ENCODE data around the gene PEX14. TPM values are rescaled to one million over a fixed set of nuclear protein-coding genes. Genes with fewer than 3 reads are reported as not detected.

Gene PEX14
- total and polyA plus RNA-seq, 4 donors, result 9.5 to 26.9 (median 19.7) TPM

GRCh38 chr1:10679496-10680220 is 204.9 kb downstream of the PEX14 start:
- Histone ChIP-seq H3K4me1 (ENCODE audit: control insufficient read depth, insufficient read depth, low read length) (peaks cover 79% of the 10 kb centered on the region), H3K9me3 (ENCODE audit: control insufficient read depth, insufficient read depth, low read length) (no peaks in the 10 kb centered on the region), H3K27ac (ENCODE audit: low read depth, low read length) (no peak overlapping the region), H3K36me3 (ENCODE audit: control insufficient read depth, insufficient read depth, low read length) (peaks cover 5% of the 10 kb centered on the region), H3K4me3 (ENCODE audit: low read depth, low read length) (no peak overlapping the region), H3K27me3 (ENCODE audit: control insufficient read depth, insufficient read depth, low read length) (peaks cover 10% of the 10 kb centered on the region)
- DNase-seq (ENCODE audit: low read depth in 4 of 6, low spot score in 6 of 6), result peak in 4 of 6 donors; percentile 45 to 94 (median 68)
- 40% methylated on average over 8 of the region's 9 CpGs for WGBS (ENCODE audit: insufficient coverage)

Small RNAs within 50 kb of the gene (small RNA-seq; reads per million reads assigned to genes)
- gene RN7SL614P (ENCODE audit: low replicate concordance), result 0.06 reads per million

Other genes with a start within 250 kb of the PEX14 start
- gene PGD, start 75.9 kb upstream of the PEX14 start, total RNA-seq, result 10 to 100 TPM; 68.7 to 94.3 TPM
- gene PGD, start 75.9 kb upstream of the PEX14 start, polyA plus RNA-seq (ENCODE audit: insufficient read length in 2 of 2), result 100 to 1,000 TPM; 200 to 216 TPM
- gene CENPS, start 44.5 kb upstream of the PEX14 start, total RNA-seq, result 10 to 100 TPM in 1 of 2 donors, 1 to 10 TPM in 1; 7.6 to 14.3 TPM
- 10 to 100 TPM; 18.0 to 20.6 TPM for gene CENPS, start 44.5 kb upstream of the PEX14 start, polyA plus RNA-seq (ENCODE audit: insufficient read length in 2 of 2)
- gene CORT, start 24.9 kb upstream of the PEX14 start, total RNA-seq, result 1 to 10 TPM in 1 of 2 donors, under 1 TPM in 1; 0.50 to 1.9 TPM
- gene CORT, start 24.9 kb upstream of the PEX14 start, polyA plus RNA-seq (ENCODE audit: insufficient read length in 2 of 2), result 1 to 10 TPM; 2.4 to 4.2 TPM
- 10 to 100 TPM; 34.4 to 37.2 TPM for gene DFFA, start 2.4 kb upstream of the PEX14 start, total RNA-seq
- gene DFFA, start 2.4 kb upstream of the PEX14 start, polyA plus RNA-seq (ENCODE audit: insufficient read length in 2 of 2), result 10 to 100 TPM; 33.9 to 39.5 TPM